Liver (tissue), 9 donors: ENCODE results near the gene GPR42. TPM values are rescaled to one million over a fixed set of nuclear protein-coding genes. Genes with fewer than 3 reads are reported as not detected.

Source experiments
- DNase-seq: peaks from one replicate; pipeline ENCODE4 v3.0.0-alpha.2; 2017; ENCODE audit warnings: low spot score
- H3K27ac ChIP-seq, 2 donors: one replicate each; pipeline ENCODE4 v1.7.0; 2013; ENCODE audit warnings: inconsistent platforms in 2 of 2, low read length in 2 of 2, control low read depth in 1 of 2, low read depth in 1 of 2, mild to moderate bottlenecking in 1 of 2
- H3K27me3 ChIP-seq, 4 donors: one replicate each; pipeline versions ENCODE4 v1.6.1 to v1.7.0; 2013; ENCODE audit warnings: low read length in 3 of 4, inconsistent platforms in 1 of 4, mild to moderate bottlenecking in 1 of 4, moderate library complexity in 1 of 4; ENCODE audit not compliant: control insufficient read depth in 4 of 4, insufficient read depth in 4 of 4
- H3K36me3 ChIP-seq, 4 donors: one replicate each; pipeline versions ENCODE4 v1.6.1 to v1.7.0; 2013; ENCODE audit warnings: low read length in 3 of 4, mild to moderate bottlenecking in 3 of 4, low read depth in 1 of 4, moderate library complexity in 1 of 4; ENCODE audit not compliant: control insufficient read depth in 4 of 4, insufficient read depth in 3 of 4
- H3K4me1 ChIP-seq, 4 donors: one replicate each; pipeline versions ENCODE4 v1.6.1 to v1.7.0; 2013; ENCODE audit warnings: low read length in 3 of 4, mild to moderate bottlenecking in 3 of 4, moderate library complexity in 1 of 4; ENCODE audit not compliant: control insufficient read depth in 4 of 4, insufficient read depth in 4 of 4
- H3K4me3 ChIP-seq, 3 donors: one replicate each; pipeline versions ENCODE4 v1.6.1 to v1.7.0; 2013; ENCODE audit warnings: low read length in 3 of 3, control low read depth in 1 of 3, low read depth in 1 of 3, mild to moderate bottlenecking in 1 of 3
- H3K9ac ChIP-seq, 2 donors: one replicate each; pipeline ENCODE4 v1.7.0; 2013; ENCODE audit warnings: low read length in 2 of 2, mild to moderate bottlenecking in 2 of 2, moderate library complexity in 2 of 2, control low read depth in 1 of 2, low read depth in 1 of 2
- H3K9me3 ChIP-seq, 4 donors: one replicate each; pipeline versions ENCODE4 v1.6.1 to v1.7.0; 2013; ENCODE audit warnings: low read length in 3 of 4; ENCODE audit not compliant: control insufficient read depth in 4 of 4
- CTCF ChIP-seq: fragments of 150-350 bp; IDR thresholded peaks from 2 replicates; pipeline ENCODE4 v1.5.1; 2017; ENCODE audit warnings: improper control_type of control experiment, low read depth, low read length; ENCODE audit not compliant: missing input control
- FOXA1 ChIP-seq: IDR thresholded peaks from 2 replicates; pipeline ENCODE4 v1.6.1; 2016; ENCODE audit warnings: antibody characterized with exemption
- FOXA2 ChIP-seq: IDR thresholded peaks from 2 replicates; pipeline ENCODE4 v1.6.1; 2016; ENCODE audit warnings: antibody characterized with exemption
- JUND ChIP-seq, 2 donors: IDR thresholded peaks; 2 replicates each; pipeline ENCODE4 v1.6.1; 2016; ENCODE audit warnings: antibody characterized with exemption in 2 of 2
- MAX ChIP-seq: IDR thresholded peaks from 2 replicates; pipeline ENCODE4 v1.6.1; 2016; ENCODE audit warnings: antibody characterized with exemption
- NR2F2 ChIP-seq: IDR thresholded peaks from 2 replicates; pipeline ENCODE4 v1.6.1; 2016; ENCODE audit warnings: antibody characterized with exemption
- RAD21 ChIP-seq, 2 donors: IDR thresholded peaks; 2 replicates each; pipeline ENCODE4 v1.6.1; 2016; ENCODE audit warnings: antibody characterized with exemption in 2 of 2, mild to moderate bottlenecking in 2 of 2
- RXRA ChIP-seq, 2 donors: IDR thresholded peaks; 2 replicates each; pipeline ENCODE4 v1.6.1; 2017 to 2018; ENCODE audit warnings: antibody characterized with exemption in 2 of 2, mild to moderate bottlenecking in 1 of 2
- SP1 ChIP-seq: IDR thresholded peaks from 2 replicates; pipeline ENCODE4 v1.6.1; 2018; ENCODE audit warnings: antibody characterized with exemption, mild to moderate bottlenecking
- TAF1 ChIP-seq: conservative IDR thresholded peaks from 2 replicates; pipeline ENCODE4 v1.6.1; 2016; ENCODE audit warnings: antibody characterized with exemption, mild to moderate bottlenecking
- WGBS: extraction: QIAGEN DNeasy Blood & Tissue Kit; methylation state at CpG from one replicate; pipeline ENCODE4 v1.1.7; 2013; 5-methylcytosine and 5-hydroxymethylcytosine counted together
- polyA plus RNA-seq, 2 donors: library from polyadenylated mRNA; stranded (reverse) in 1 of 2; unstranded in 1 of 2; fragments of 200-250 nt in 1 of 2; fragments of >200 nt in 1 of 2; fragmentation: Nextera tagmentation in 1 of 2; extraction: Ambion mirVana in 1 of 2; gene quantifications; one replicate each; pipeline versions ENCODE4 v1.2.1 to v1.2.3, GENCODE V29; 2013 to 2015
- total RNA-seq, 2 donors: library from RNA; depleted of rRNA; stranded (reverse); fragments of >200 nt; gene quantifications; one replicate each; pipeline ENCODE4 v1.2.3, GENCODE V29; 2014
- donor health status: healthy.
- donor health status: healthy.
- donor health status: healthy.
- donor health status: healthy.
- donor health status: healthy.

Gene GPR42
- total and polyA plus RNA-seq, 4 donors, result not detected

GRCh38 chr19:35381318-35381717, 10.4 kb downstream of the GPR42 start:
- TF ChIP-seq RAD21 (IDR thresholded peaks at IDR 0.05), result no peak
- no peaks in the 10 kb centered on the region for H3K9me3 ChIP-seq
- no peak overlapping the region for H3K9ac ChIP-seq
- H3K36me3 ChIP-seq, result no peaks in the 10 kb centered on the region
- 72% methylated on average over 3 of the region's 3 CpGs for WGBS
- H3K27me3 ChIP-seq, result no peaks in the 10 kb centered on the region
- DNase-seq, result no peak
- peaks cover 0 to 5% (median under 1%) of the 10 kb centered on the region in 4 donors for H3K4me1 ChIP-seq
- H3K4me3 ChIP-seq, result no peak overlapping the region
- no peak overlapping the region for H3K27ac ChIP-seq

GRCh38 chr19:35381926-35382325, 11.1 kb downstream of the GPR42 start:
- Histone ChIP-seq H3K27me3 (no peaks in the 10 kb centered on the region), H3K9ac (no peak overlapping the region), H3K4me3 (no peak overlapping the region), H3K36me3 (no peaks in the 10 kb centered on the region), H3K27ac (no peak overlapping the region), H3K4me1 (peaks cover 0 to 5% (median under 1%) of the 10 kb centered on the region in 4 donors), H3K9me3 (no peaks in the 10 kb centered on the region)
- TF ChIP-seq NR2F2, result no peak
- TF ChIP-seq JUND (IDR thresholded peaks at IDR 0.05), result no peak
- 91% methylated on average over 6 of the region's 6 CpGs for WGBS
- no peak for DNase-seq

- Histone ChIP-seq H3K4me1 (peaks cover 0 to 5% (median under 1%) of the 10 kb centered on the region in 4 donors), H3K9me3 (no peaks in the 10 kb centered on the region), H3K4me3 (no peak overlapping the region), H3K9ac (no peak overlapping the region), H3K27ac (no peak overlapping the region), H3K27me3 (no peaks in the 10 kb centered on the region), H3K36me3 (no peaks in the 10 kb centered on the region)
- WGBS, result 81% methylated on average over 2 of the region's 2 CpGs
- no peak for DNase-seq
- TF ChIP-seq RXRA (IDR thresholded peaks at IDR 0.05) (peak in 1 of 2 donors; percentile 36), MAX (no peak)
These were observed 12.7 kb downstream of the GPR42 start for GRCh38 chr19:35383536-35383935.

- no peak overlapping the region for H3K27ac ChIP-seq
- no peaks in the 10 kb centered on the region for H3K27me3 ChIP-seq
- DNase-seq, result no peak
These were observed 17.6 kb downstream of the GPR42 start for GRCh38 chr19:35388277-35389054.

More at GRCh38 chr19:35388277-35389054, 17.6 kb downstream of the GPR42 start:
- H3K9me3 ChIP-seq, result no peaks in the 10 kb centered on the region
- no peaks in the 10 kb centered on the region for H3K4me1 ChIP-seq
- 92% methylated on average over 6 of the region's 6 CpGs for whole genome bisulfite sequencing
- no peak for TF ChIP-seq SP1
- TF ChIP-seq NR2F2, result no peak
- TF ChIP-seq CTCF, result no peak
- no peak for TF ChIP-seq TAF1
- TF ChIP-seq FOXA1, result no peak
- no peak for TF ChIP-seq FOXA2
- H3K4me3 ChIP-seq, result no peak overlapping the region
- no peaks in the 10 kb centered on the region for H3K36me3 ChIP-seq
- H3K9ac ChIP-seq, result no peak overlapping the region
